Measurements from ENCODE around the gene SLC51A.
"Not testable (repeated sequence)": the region's sequence is repeated elsewhere in the genome, so short reads cannot be mapped to it uniquely, and the experiment has no call there.

Gene SLC51A

DNA sequence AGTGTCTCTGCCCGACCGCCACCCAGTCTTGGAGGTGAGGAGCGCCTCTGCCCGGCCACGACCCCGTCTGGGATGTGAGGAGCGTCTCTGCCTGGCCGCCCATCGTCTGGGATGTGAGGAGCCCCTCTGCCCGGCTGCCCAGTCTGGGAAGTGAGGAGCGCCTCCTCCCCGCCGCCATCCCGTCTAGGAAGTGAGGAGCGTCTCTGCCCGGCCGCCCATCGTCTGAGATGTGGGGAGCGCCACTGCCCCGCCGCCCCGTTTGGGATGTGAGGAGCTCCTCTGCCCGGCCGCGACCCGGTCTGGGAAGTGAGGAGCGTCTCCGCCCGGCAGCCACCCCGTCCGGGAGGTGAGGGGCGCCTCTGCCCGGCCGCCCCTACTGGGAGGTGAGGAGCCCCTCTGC lies 27.8 kb downstream of the SLC51A start:
- FAIRE-seq: not testable (repeated sequence)

DNA sequence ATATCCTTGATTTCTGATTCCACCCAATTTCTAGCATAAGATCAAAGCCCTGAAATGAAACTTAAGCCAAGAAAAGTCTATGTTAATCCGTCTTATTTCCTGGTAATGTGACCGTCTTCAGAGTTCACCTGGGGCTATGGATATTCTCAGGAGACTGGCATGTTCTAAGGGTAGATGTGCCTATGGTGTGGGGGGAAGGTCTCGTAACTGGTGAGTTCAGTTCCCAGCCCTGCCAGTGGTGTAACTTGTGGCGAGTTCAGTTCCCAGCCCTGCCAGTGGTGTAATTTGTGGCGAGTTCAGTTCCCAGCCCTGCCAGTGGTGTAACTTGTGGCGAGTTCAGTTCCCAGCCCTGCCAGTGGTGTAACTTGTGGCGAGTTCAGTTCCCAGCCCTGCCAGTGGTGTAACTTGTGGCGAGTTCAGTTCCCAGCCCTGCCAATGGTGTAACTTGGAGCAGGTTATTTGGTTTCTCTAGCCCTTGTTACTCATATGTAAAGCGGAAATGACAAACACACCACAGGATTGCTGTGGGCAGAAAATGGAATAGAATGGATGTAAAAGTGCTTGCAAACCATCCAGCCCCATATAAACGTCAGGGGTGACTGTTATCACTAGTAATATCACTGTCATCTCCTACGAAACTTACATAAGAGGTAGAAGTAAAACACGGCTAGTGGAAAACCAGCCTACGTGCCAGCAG lies 30.4 kb downstream of the SLC51A start:
- FAIRE-seq: no peak

DNA sequence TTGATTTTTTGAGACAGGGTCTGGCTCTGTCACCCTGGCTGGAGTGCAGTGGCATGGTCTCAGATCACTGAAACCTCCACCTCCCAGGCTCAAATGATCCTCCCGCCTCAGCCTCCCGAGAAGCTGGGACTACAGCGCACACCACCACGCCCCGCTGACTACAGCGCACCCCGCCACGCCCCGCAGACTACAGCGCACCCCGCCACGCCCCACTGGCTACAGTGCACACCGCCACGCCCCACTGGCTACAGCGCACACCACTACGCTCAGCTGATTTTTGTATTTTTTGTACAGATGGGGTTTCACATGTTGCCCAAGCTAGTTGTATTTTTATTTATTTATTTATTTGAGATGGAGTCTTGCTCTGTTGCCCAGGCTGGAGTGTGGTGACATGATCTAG lies 35.6 kb downstream of the SLC51A start:
- FAIRE-seq: no peak

DNA sequence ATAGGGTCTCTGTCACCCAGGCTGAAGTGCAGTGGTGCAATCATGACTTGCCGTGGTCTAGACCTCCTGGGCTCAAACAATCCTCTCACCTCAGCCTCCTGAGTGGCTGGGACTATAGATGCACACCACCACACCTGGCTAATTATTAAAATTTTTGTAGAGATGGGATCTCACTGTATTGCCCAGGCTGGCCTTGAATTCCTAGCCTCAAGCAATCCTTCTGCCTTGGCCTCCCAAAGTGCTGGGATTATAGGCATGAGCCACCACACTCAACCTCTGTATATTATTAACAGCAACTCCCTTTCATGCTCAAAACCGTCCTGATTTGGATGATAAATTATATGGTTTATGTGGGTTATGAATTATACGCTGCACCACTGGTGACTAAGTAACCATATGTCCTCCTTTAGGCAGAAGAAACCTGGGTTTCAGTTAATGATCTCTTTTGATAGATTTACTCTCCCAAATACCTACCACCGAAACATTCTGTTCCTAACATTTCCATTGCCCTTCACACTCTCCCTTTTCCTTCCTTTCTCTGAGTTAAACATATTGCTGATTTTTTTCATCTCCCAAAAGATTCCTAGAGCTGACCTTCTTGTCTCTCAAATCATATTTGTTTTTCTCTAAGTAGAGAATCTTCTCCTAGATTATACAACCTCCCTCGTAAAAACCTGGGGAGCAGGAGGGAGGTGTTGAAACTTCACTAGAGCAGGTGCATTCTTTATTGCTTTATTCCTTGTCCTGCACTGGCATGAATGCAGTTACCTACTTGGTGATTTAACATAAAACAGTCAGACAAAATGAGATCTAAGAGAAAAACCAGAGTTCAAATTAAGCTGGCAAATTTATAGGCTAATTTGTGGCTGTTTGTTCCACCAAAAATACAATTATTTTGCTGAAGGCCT lies 38.3 kb downstream of the SLC51A start:
- no peak for FAIRE-seq

DNA sequence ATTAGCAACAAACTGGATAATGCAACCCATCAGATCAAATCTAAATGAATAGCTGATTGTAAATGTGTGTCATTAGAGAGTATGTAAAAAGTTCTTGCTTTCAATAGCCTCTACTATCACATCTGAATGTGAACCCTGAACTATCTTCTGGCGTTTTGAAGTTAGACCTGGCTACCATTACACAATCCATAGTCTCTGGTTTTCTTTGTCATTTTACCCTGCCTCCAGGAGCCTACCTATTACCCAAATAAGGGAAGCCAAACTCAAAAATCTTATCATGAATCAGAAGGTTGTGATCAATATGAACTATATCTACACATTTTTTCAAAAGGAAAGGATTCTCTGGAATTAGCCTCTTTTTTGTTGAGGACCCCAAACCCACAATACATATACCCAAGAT lies 39.4 kb downstream of the SLC51A start:
- no peak for FAIRE-seq

DNA sequence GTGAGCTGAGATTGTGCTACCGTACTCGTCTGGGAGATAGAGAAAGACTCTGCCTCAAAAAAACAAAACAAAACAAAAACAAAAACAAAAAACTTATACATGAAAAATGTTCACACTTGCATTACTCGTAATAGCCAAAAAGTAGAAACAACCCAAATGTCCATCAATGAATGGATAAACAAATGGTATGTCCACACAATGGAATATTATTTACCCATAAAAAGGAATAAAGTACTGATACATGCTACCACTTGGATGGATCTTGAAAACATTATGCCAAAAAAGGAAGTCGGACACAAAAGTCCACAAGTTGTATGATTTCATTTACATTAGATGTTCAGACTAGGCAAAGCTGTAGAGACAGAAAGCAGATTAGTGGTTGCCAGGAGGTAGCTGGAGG lies 44.5 kb downstream of the SLC51A start:
- no peak for FAIRE-seq

DNA sequence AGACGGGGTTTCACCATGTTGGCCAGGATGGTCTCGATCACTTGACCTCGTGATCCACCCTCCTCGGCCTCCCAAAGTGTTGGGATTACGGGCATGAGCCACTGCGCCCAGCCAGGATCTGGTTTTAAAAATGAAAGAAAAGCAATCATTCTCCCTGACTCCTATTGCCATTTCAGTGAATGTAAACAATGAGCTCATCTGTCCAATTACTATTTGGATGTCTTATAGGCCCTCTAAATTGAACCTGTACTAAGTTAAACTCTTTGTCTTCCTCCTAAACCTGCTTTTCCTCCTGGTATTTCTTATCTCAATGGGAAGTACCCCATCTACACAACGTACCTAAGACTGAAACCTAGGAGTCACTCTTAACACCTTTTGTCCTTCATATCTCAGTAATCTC lies 47.5 kb downstream of the SLC51A start:
- no peak for FAIRE-seq

DNA sequence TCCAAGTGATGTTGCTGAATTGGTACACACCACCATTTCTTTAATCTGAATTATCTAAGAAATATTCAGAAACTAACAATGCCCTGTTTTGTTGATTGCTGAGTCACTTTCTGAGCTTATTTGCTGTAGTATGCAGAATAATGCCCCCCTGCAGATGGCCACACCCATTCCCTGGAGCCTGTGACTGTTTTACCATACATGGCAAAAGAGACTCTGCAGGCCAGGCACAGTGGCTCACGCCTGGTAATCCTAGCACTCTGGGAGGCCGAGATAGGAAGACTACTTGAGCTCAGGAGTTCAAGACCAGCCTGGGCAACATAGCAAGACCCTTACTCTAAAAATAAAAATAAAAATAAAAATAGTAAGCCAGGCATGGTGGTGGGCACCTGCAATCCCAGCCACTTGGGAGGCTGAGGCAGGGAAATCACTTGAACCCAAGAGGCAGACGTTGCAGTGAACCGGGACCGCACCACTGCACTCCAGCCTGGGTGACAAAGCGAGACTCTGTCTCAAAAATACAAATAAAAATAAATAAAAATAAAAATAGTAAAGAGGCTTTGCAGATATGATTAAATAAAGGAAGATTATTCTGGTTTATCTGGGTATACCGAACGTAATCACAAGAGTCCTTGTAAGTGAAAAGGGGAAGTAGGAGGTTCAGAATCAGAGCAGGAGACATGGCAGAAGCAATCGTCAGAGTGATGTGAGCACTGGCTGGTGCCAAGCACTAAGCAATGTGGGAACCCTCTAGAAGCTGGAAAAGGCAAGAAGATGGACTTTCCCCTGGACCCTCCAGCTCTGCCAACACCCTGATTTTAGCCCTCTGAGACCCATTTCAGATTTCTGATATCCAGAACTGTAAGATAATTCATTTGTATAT lies 52.2 kb downstream of the SLC51A start:
- no peak for FAIRE-seq

DNA sequence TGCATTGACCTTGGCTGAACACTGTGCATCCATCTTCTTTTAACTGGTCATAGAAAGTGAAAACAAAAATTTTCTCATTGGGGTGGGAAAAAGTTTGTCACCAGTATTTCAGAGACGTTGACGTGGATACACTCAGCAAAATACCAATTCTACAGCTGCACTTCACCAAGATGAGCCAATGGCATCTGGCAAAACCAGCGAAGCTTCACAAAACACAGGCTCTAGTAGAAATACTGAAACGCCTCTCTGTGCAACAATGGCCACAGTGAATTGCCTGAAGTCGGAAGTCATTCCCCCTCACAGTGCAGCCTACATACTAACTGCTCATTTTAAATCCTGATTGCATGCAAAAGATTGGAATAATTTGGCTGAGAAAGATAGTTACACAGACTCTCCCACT lies 54.2 kb downstream of the SLC51A start:
- FAIRE-seq: no peak

DNA sequence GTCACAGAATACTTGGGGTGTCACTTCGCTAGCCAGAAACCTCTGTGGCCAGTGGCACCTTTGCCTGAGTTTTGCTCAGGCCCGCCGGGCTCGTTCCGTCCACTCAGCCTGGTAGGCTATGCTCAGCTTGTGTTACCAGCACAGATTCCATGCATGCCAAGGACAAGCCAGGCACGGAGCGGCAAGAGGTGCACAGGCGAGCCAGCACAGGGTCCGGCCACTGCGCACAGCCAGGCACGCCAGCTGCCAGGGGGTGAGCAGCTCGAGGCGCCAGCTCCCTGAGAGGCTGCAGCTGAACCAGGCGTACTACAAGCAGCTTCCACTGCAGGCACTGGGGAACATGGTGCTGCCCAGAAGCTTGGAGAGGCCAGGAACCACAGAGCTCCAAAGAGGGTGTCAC lies 56.5 kb downstream of the SLC51A start:
- no peak for FAIRE-seq

DNA sequence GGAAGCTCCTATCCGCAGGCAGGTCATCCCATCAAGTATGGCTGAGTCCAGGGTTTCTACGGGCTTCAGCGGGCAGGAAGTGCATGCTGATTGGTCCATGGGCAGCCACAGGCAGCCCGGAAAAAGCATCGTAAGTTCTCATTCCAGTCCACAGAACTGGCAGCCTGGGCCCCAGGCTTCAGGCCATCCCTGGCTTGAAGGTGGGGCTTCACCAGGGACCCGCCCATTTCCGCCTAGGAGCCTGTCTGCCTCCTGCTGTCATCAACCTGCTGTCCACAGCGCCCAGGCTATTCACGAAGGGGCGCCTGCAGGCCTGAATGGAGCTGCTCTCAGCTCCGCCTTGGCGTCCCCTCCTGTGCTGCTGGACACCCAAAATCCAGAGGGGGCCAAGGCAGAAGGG lies 57.3 kb downstream of the SLC51A start:
- FAIRE-seq: no peak

DNA sequence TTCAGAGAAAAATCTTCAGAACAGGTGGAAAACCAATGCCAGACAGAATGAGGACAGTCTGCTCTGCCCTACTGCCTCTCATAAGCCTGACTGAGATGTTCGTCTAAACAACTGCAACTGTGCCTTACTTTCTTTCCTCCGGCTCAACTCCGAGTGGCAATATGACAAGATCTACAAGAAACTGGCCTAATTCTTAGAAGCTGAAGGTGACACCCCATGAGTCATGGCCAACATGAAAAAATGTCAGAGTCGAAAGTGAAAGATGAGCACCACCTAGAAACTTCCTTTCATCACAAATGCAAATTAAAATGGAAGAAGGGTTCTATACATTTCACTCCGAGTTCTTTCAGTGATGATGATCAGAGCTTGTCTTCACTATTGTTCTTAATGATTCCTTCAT lies 58.3 kb downstream of the SLC51A start:
- no peak for FAIRE-seq

DNA sequence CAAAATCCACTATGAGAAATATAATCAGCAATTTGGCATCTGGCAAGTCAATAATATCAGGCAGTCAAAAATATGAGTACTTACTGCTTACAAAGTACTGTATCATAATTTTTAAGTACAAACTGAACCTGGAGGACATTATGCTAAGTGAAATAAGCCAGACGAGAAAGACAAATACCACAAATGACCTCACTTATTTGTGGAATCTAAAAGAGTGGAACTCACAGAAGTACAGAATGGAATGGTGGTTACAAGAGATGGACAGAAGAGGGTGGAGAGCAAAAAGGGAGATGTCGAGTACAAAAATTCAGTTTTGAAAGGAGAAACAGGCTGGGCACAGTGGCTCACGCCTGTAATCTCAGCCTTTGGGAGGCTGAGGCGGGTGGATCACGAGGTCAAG lies 58.8 kb downstream of the SLC51A start:
- no peak for FAIRE-seq

DNA sequence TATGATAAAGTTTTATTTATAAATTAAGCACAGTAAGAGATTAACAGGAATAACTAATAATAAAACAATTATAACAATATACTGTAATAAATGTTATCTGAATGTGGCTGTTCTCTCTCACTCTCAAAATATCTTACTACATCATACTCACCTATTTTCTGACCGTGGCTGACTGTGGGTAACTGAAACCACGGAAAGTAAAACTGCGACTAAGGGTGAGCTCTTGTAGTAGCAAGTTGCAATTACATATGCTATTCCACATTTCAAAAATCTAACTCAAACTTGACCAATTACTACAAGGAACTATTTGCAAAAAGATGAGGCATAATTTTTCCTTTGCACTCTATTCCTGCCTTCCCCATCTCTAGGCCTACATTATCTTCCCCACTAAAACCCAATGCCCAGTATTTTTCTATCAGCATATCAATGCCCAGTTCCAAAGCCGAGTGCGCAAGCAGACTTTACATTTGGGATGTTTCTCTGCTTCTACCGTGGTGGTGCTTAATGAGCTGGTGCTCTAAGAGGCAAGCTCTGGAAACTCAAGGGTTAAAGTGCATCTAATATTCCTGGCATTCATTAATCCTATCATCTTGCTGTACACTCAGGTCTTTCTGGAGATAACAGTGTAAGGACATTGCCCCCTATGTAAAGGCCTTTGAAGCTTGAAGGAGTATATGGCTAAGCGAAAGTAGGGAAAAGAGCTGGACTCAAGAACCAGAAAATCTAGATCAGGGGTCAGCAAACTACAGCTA lies 64.5 kb downstream of the SLC51A start:
- no peak for FAIRE-seq

DNA sequence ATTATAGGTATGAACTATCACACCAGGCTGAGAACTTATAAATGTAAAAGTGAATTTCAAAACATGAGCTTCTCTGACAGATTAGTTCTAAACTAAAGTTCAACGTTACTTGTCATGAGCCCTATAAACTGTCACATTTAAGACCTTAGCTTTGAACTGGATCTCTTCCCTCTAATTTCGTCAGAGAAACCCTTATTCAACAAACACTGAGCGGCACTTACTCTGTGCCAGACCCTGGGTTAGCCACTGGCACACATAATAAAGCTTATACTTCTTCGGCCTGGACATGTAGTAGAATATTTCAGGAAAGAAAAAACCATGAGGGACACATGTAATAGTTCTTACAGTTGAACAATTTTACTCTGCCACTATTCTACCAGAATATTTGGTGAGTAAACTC lies 65.6 kb downstream of the SLC51A start:
- FAIRE-seq: no peak
